Osteoblast (primary cell): ENCODE measurements around the gene BLOC1S3. TPM values are rescaled to one million over a fixed set of nuclear protein-coding genes. Genes with fewer than 3 reads are reported as not detected.
A peak's percentile ranks its signal among the peaks of the same experiment; 100 is the strongest.

Experiments used
- DNase-seq: peaks from one replicate; pipeline ENCODE4 v3.0.0; 2011; ENCODE audit warnings: low spot score, mixed read lengths; ENCODE audit not compliant: insufficient read length; ENCODE audit errors: missing footprints
- H2AFZ ChIP-seq: 2 replicates; pipeline ENCODE4 v1.6.0; 2011; ENCODE audit warnings: mild to moderate bottlenecking, low read length
- H3K27ac ChIP-seq: 2 replicates; pipeline ENCODE4 v1.5.1; 2011; ENCODE audit warnings: mild to moderate bottlenecking, low read depth, low read length, moderate library complexity
- H3K27me3 ChIP-seq: 2 replicates; pipeline ENCODE4 v1.6.0; 2012; ENCODE audit warnings: mild to moderate bottlenecking, control low read depth, inconsistent platforms, low read length, moderate library complexity; ENCODE audit not compliant: insufficient read depth
- H3K36me3 ChIP-seq: 2 replicates; pipeline ENCODE4 v1.5.1; 2011; ENCODE audit warnings: mild to moderate bottlenecking, low read length, control low read depth, moderate library complexity; ENCODE audit not compliant: insufficient read depth
- H3K4me1 ChIP-seq: 2 replicates; pipeline ENCODE4 v1.5.1; 2011; ENCODE audit warnings: mild to moderate bottlenecking, low read length, control low read depth, moderate library complexity; ENCODE audit not compliant: insufficient read depth
- H3K4me2 ChIP-seq: 2 replicates; pipeline ENCODE4 v1.6.0; 2011; ENCODE audit warnings: mild to moderate bottlenecking, low read length; ENCODE audit not compliant: insufficient read depth
- H3K4me3 ChIP-seq: fragments of 200-600 bp; sonication (generic); 3 replicates; pipeline ENCODE4 v1.5.1; 2012; ENCODE audit warnings: mild to moderate bottlenecking, low read length, inconsistent platforms; ENCODE audit not compliant: insufficient read depth
- H3K79me2 ChIP-seq: 2 replicates; pipeline ENCODE4 v1.6.0; 2012; ENCODE audit warnings: mild to moderate bottlenecking, low read length, control low read depth, inconsistent platforms; ENCODE audit not compliant: insufficient read depth
- H3K9me3 ChIP-seq: 2 replicates; pipeline ENCODE4 v1.5.1; 2011; ENCODE audit warnings: low read depth, low read length, control low read depth
- H4K20me1 ChIP-seq: 2 replicates; pipeline ENCODE4 v1.6.0; 2012; ENCODE audit warnings: mild to moderate bottlenecking, low read length, control low read depth; ENCODE audit not compliant: insufficient read depth
- CTCF ChIP-seq: IDR thresholded peaks from 2 replicates; pipeline ENCODE4 v1.5.1; 2011; ENCODE audit warnings: mild to moderate bottlenecking, low read depth, low read length, moderate library complexity; ENCODE audit errors: extremely low read depth
- total RNA-seq: library from RNA; depleted of rRNA; stranded (reverse); fragments of >200 nt; gene quantifications from 2 replicates; pipeline ENCODE4 v1.2.3, GENCODE V29; 2012

Gene BLOC1S3
- total RNA-seq, 1 donor, result 7.2 TPM

- TF ChIP-seq CTCF, result no peak
Measured at GRCh38 chr19:45144431-45145269, 33.9 kb upstream of the BLOC1S3 start.

GRCh38 chr19:45145270-45146189 is 33.1 kb upstream of the BLOC1S3 start:
- H3K27me3 ChIP-seq, result no peaks in the 10 kb centered on the region
- no peak overlapping the region for H3K27ac ChIP-seq
- H3K4me1 ChIP-seq, result no peaks in the 10 kb centered on the region
- peaks cover 9% of the 10 kb centered on the region for H4K20me1 ChIP-seq
- DNase-seq, result peak; percentile 73
- H3K4me2 ChIP-seq, result no peak overlapping the region
- H3K4me3 ChIP-seq, result no peak overlapping the region
- no peaks in the 10 kb centered on the region for H3K9me3 ChIP-seq
- H3K79me2 ChIP-seq, result no peaks in the 10 kb centered on the region
- peaks cover 20% of the 10 kb centered on the region for H3K36me3 ChIP-seq
- no peak for TF ChIP-seq CTCF
- H2AFZ ChIP-seq, result no peak overlapping the region

More at GRCh38 chr19:45144431-45145269, 33.9 kb upstream of the BLOC1S3 start:
- H2AFZ ChIP-seq, result no peak overlapping the region
- H3K9me3 ChIP-seq, result no peaks in the 10 kb centered on the region
- peaks cover 5% of the 10 kb centered on the region for H3K79me2 ChIP-seq
- no peak overlapping the region for H3K27ac ChIP-seq
- H3K4me1 ChIP-seq, result no peaks in the 10 kb centered on the region
- H4K20me1 ChIP-seq, result peaks cover 5% of the 10 kb centered on the region
- no peak overlapping the region for H3K4me3 ChIP-seq
- H3K4me2 ChIP-seq, result no peak overlapping the region
- H3K36me3 ChIP-seq, result peaks cover 20% of the 10 kb centered on the region
- no peaks in the 10 kb centered on the region for H3K27me3 ChIP-seq
- DNase-seq, result peak; percentile 59

- Histone ChIP-seq H4K20me1 (peaks cover 16% of the 10 kb centered on the region), H3K36me3 (peaks cover 20% of the 10 kb centered on the region), H3K4me1 (no peaks in the 10 kb centered on the region), H3K4me2 (no peak overlapping the region), H2AFZ (no peak overlapping the region), H3K79me2 (no peaks in the 10 kb centered on the region), H3K9me3 (no peaks in the 10 kb centered on the region), H3K27ac (no peak overlapping the region), H3K27me3 (peaks cover 2% of the 10 kb centered on the region), H3K4me3 (no peak overlapping the region)
- TF ChIP-seq CTCF, result no peak
- peak; percentile 88 for DNase-seq
Measured at GRCh38 chr19:45146251-45146650, 32.3 kb upstream of the BLOC1S3 start.

- Histone ChIP-seq H4K20me1 (peaks cover 19% of the 10 kb centered on the region), H3K9me3 (no peaks in the 10 kb centered on the region), H3K27ac (no peak overlapping the region), H3K27me3 (peaks cover 7% of the 10 kb centered on the region), H3K79me2 (no peaks in the 10 kb centered on the region), H3K36me3 (peaks cover 20% of the 10 kb centered on the region), H3K4me1 (no peaks in the 10 kb centered on the region), H2AFZ (no peak overlapping the region), H3K4me3 (no peak overlapping the region), H3K4me2 (no peak overlapping the region)
- peak; percentile 83 for DNase-seq
- TF ChIP-seq CTCF, result no peak
Measured at GRCh38 chr19:45146741-45147205, 31.8 kb upstream of the BLOC1S3 start.
